HL-60/S4 treated with retinoic acid at 250 ng/mL for 4 days and 3 days (cell line): ENCODE results near the gene CA5A.
"Not testable (repeated sequence)": the region's sequence is repeated elsewhere in the genome, so short reads cannot be mapped to it uniquely, and the experiment has no call there.

Source experiments
- in situ Hi-C: fragments of 300-500 bp; cut with MboI; formaldehyde crosslinking; loops from 2 replicates; pipeline ENCODE4 v1.7.0; 2022; ENCODE audit warnings: low sequenced_read_pairs

Gene CA5A

DNA sequence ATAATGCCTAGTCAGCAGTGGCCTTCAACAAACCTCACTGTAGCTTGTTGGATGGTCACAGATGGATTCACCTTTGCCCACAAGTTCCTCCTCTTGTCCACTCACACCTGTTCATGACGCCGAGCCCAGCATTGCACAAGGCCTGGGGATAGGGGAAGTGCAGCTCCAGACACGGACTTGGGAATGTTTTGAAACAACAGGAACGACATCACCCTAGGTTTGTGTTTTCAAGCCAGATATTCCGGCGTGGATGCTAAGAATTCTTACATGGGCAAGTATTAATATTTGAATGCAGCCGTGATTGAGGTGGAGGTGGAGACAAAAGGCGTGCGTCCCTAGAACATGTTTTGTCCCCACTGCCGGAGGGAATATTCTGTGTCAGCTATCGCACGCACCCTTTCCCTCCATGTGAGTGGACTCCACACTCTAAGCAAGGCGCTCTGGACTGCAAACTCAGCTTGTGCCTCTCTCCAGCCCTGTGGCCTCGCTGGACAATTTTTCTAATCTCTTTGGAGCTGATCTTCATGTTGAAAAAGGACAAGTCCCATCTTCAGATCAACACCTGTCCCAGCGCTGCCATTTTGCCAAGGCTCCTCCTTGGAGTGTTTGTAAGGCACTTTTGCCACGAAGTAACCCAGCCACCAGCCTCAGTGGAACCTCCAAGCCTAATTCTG is 12.9 kb upstream of the CA5A start:
- in situ Hi-C loops: no loop called here

DNA sequence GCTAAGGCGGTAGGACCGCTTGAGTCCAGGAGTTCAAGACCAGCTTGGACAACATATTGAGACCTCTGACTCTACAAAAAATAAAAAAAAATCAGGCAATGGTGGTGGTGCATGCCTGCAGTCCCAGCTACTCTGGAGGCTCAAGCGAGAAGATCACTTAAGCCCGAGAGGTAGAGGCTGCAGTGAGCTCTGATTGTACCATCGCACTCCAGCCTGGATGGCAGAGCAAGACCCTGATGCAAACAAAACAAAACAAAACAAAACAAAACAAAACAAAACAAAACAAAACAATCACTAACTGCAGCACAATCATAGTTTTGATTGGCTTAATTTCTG is 12.4 kb upstream of the CA5A start:
- in situ Hi-C loops: no loop called here

DNA sequence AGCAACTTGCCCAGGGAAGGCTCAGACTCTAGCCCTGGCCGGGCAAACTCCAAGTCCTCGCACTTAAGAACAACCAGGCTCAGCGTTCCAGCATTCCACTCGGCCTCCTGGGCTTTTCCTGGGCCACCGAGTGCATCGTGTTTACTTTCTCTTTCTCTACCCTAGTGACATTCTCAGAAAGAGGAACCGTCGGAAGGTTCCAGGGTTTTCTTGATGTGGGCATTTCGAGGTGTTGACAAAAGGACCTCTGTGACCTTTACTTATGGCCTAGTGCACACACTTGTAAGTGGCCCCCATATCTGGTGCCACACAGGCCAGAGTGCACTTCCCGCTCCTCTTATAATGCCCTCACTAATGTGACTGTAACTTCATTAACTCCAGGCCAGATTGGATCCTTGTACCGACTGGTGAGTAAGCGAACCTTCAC is 11.8 kb upstream of the CA5A start:
- in situ Hi-C loops: no loop called here

DNA sequence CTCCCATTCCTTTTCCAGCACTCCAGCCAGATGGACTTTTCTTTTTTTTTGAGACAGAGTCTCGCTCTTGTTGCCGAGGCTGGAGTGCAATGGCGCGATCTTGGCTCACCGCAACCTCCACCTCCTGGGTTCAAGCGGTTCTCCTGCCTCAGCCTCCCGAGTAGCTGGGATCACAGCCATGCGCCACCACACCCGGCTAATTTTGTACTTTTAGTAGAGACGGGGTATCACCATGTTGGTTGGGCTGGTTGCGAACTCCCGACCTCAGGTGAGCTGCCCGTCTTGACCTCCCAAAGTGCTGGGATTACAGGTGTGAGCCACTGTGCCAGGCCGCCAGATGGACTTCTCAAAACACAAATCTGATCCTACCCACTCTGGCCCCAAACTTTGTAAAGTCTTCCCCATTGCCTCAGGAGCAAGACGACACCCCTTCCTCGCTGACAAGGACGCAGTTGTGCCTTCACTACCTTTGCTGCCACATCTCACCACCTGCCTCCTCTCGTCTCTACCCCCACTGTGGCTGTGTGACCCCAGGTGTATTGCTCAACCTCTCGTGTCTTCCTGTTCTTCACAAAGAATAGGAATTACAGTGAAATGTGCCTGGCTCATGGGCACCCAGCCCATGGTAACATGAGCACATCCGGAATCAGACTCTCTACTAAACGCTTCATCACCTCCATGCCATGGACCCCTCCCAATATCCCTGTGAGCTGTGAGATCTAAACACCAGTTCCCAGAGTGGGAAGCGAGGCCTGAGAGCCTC is 11.2 kb upstream of the CA5A start:
- in situ Hi-C loops: no loop called here

DNA sequence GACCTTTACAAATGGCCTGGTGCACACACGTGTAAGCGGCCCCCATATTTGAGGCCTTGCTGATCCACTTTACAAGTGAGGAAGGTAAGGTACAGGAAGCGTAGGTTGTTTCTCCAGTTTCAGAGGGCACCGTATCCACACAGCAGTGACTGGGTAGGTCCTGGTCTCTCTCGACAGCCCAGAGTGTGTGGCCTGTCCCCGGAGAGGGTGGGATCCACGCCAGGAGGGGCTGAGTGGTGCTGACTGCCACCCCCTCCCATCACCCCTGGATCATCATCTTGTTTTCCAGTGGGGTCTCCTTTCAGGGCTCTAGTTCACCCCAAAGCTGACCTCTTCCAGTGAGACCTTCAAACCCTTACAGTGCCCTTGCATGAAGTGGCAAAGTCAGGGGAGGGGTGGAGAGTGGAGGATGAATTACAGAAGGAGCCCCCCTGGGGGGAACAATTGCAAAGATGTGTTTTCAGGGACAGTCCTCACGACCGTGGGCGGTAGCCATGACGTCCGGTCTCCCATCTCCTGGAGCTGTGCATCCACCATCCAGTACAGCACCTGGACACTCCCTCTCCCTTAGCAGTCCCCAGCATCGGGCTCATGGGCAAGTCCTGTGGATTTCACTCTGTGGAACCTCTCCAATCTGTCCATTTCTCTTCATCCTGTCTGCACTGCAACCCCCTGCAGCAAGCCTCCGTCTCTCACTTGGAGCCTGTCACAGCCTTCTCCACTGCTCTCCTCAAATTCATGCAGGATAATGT is 10.4 kb upstream of the CA5A start:
- in situ Hi-C loops: no loop called here

DNA sequence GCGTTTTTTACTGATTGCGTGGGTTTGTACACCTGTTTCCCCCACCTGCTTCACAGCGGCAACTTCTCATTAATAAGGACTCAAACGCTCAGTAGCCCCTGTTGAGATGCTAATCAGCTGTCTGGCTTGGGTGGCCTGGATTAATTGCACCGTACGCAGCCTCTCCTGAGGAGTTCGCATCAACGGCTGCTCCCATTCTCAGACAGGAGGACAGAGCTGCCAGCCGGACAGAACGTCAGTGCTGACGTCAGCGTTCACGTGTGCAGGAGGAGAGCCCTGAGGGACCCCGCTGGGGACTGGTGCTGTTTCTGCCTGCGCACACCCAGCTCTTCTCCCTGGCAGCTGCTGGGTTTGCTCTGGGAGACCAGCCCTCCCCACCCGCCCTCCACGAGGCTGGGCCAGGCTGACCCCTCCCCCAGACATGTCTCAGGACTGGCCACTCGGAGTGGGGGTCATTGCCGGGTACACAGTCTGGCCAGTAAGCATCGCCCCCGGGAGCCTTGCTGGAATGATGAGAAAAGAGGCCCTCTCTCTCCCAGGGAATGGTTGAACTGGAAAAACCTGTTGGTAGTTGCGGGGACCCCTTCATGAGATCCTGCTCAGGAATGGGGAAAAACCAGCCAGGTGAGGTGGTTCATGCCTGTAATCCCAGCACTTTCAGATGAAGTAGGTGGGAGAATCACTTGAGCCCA is 9.2 kb upstream of the CA5A start:
- in situ Hi-C loops: no loop called here

DNA sequence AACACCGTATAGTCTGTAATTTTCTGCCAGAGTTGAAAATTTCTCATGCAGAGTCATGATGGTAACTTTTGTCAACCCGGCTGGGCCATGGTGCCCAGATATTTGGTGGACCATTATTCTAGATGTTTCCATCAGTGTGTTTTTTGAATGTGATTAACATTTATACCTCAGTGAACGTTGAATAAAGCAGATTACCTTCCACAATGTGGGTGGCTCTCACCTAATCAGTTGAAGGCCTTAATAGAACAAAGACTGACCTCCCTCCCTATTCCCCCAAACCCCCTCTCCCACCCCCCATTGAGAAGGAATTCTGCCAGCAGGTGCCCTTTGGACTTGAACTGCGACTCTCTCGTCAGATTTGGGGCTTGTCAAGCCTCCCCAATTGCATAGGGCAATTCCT is 6.4 kb upstream of the CA5A start:
- in situ Hi-C loops: no loop called here

DNA sequence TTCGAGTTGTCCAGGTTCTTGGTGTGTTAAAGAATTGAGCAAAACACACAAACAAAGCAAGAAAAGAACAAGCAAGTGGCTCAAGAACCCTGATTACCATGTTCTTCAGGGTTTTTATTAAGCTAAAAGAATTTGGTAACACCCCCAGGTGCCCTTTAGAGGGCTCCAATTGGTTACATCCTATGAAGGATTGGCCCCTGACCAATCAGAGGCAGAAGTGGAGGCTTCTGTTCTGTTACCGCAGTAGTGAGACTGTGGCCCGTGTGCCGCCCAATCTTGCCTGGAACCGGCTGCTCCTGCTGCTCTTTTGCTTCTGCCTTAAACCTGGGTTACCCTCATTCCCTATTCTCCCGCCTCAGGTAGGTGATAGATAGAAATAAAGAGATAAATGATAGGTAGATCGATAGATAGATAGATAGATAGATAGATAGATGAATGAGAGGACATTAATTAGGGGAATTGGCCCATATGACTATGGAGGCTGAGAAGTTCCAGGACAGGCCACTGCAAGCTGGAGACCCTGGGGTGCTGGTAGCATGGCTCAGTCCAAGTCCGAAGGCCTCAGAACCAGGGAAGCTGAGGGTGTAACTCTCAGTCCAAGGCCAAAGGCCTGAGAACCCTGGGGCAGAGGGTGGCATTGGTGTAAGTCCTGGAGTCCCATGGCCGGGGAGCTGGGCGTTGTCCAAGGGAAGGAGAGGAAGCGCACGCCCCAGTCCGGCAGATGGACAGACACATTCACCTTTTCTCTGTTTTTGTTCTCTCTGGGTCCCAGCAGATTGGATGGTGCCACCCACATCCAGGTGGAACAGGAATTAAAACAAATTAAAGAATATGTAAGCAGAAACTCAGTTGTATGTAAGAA is 3.5 kb upstream of the CA5A start:
- in situ Hi-C loops: no loop called here

DNA sequence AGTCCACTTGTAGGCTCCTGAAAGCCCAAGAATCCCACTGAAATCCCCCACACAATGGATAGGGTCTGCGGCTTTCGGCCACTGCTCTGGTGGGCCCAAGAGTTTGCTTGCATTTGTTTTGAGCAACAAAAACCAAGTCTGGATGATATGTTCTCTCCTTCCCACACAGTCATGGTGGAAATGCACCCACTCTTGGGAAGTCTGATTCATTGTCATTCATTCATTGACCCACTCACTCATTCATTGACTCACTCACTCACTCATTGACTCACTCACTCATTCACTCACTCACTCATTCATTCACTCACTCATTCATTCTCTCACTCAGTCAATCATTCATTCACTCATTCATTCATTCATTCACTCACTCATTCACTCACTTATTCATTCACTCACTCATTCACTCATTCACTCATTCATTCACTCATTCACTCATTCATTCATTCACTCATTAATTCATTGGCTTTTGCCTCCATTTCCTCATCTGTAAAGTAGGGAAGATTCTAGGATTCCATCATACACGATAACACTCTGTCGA is 2.2 kb upstream of the CA5A start:
- in situ Hi-C loops: no loop called here

DNA sequence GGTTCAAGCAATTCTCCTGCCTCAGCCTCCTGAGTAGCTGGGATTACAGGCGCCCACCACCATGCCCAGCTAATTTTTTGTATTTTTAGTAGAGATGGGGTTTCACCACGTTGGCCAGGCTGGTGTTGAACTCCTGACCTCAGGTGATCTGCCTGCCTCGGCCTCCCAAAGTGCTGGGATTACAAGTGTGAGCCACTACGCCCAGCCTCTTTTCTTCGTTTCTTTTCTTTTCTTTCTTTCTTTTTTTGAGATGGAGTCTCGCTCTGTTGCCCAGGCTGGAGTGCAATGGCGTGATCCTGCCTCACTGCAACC is 858 bp upstream of the CA5A start:
- in situ Hi-C loops: not testable (repeated sequence)

DNA sequence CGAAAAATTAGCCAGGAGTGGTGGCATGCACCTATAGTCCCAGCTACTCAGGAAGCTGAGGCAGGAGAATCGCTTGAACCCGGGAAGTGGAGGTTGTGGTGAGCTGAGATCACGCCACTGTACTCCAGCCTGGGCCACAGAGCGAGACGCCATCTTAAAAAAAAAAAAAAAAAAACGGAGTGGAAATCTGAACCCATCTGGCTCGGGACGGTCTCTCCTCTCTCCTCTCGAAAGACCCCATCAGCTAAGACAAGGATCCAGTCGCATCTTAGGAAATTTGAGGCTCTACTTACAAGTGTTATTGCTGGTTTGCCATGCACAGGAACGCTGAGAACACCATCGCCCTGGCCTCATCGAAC is 334 bp downstream of the CA5A start:
- in situ Hi-C loops: not testable (repeated sequence)

DNA sequence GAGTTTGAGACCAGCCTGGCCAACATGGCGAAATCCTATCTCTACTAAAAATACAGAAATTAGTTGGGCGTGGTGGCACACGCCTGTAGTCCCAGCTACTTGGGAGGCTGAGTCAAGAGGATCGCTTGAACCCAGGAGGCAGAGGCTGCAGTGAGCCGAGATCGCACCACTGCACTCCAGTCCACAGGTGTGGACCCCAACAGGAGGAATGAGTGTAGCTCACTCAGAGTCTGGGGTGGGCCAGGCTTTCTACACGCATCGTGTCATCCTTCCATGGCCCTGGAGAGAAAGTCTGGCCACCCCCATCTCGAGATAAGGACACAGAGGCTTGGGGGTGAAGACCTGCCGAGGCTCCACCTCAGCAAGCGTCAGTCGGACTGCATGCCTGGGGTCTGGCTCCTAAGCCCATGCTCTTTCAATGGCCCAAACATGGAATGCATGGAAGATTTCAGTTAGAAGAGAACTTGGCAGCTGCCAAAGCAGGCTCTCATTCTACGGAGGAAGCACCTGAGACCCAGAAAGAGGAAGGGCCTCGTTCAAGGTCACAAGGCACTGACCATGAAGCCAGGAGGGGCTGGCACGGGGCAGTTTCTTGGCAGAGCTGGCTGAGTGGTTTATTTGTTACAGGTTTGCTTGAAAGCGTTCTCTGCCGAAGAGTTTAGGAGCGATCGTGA is 1.4 kb downstream of the CA5A start:
- in situ Hi-C loops: not testable (repeated sequence)

DNA sequence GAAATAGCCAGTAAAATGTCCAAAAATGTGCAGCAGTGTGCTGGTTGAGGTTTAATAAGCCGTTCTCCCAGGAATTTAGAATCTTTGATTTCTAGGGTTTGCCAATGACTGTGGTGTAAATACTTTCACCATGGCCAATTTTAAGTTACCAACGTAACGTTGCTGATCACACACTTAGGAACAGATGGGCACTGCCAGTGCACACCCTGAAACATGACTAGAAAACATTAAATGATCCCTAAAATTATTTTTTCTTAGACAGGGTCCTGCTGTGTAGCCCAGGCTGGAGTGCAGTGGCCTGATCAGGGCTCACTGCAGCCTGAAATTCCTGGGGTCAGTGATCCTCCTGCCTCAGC is 3.2 kb downstream of the CA5A start:
- in situ Hi-C loops: no loop called here

DNA sequence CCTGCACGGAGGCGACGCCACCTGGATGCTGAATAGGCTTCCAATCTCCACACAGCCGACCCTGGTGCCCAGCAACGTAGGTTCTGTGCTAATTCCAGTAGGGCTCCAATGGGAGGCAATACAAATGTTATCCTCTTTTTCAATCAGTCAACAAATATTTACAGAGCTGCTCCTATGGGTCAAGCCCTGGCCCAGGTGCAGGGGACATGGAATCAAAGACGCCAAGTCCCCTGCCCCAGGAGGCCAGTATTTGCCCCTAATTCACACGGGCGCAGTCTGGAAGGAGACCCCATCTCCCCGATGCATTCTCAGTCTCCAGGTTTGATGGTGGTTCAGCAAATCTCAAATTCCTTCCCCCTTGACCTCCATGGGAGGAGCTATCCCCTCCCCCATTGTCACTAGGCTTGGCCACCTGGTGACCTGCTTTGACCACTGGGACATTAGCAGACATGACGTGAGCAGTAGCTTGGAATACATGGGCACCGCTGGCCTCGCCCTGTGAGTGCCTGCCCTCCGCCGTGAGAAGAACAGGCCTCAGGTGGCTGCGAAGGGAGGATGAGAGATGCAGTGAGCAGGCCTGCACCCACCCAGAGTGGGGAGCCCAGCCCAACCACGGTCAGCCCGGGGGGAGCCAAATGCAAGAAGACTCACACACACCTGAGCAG is 3.7 kb downstream of the CA5A start:
- in situ Hi-C loops: not testable (repeated sequence)

DNA sequence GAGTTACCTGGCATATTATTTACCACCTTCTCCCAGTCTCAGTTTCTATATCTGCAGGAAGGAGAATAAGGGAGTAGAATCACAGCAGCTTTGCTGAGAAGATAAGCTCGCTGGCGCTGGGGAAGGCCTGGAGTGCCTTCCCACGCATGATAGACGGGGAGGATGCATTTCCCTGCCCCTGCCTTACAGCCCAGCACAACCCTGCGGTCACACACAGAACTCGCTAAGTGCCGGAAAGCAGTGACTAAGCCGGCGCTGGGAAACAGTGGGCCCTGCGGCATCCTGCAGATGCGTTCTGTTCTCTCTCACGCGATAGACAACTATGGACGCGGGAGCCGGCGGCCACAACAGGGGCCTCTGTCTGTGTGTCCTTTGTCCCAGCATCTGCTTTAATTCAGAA is 4.8 kb downstream of the CA5A start:
- in situ Hi-C loops: no loop called here

DNA sequence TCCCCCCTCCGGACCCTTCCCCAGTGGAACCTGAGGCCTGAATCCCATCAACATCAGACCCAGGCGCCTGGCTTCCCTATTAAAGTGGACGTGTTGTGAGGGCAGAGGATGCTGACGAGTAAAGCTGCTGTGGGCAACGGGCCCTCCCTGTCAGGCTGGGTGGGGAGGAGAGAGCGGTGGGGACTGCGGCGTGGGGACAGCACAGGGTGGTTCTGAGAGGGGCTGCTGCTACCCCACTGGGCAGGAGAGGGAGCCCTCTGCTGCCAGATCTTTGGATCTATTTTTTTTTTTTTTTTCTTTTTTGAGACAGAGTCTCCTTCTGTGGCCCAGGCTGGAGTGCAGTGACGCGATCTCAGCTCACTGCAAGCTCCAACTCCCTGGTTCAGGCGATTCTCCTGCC is 5.9 kb downstream of the CA5A start:
- in situ Hi-C loops: no loop called here

DNA sequence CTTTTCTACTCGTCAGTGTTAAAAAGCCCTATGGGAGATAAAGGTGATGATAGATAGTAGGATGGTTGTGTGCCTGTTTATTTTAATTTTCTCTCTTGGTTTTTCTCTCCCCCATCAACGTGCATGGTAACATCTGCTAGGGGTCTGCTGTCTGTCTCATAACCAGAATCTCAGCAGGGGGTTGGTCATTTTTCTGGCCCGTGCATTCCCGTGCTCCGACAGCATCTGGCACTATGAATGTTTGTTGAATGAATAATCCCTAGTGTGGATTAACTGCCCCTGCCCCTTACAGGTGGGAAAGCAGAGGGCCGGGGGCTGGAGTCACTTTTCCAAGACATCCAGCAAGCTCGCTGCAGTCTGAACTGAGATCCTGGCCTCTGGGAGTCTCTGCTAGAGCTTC is 6.3 kb downstream of the CA5A start:
- in situ Hi-C loops: no loop called here

DNA sequence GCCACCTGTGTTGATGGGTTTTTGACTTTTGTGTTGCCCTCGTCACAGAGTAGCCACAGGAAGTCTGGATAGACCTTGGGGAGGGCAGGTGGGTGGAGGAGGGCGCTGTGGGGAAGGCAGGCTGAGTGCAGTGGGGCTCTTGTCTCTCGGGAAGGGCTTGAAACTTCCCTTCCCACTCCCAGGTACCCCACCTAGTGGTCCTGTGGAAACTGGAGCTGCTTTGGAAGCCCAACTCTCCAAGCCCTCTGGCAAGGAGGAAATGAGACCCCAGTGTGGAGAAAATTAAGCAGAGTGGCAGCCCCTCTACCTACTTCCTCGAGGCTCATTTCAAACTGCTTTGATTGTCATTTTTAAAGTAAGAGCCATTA is 9.2 kb downstream of the CA5A start:
- in situ Hi-C loops: no loop called here
